SK-N-SH (cell line): ENCODE results near the gene HECTD4.

Source experiments
- EP300 ChIP-seq, 2 experiments: IDR thresholded peaks; 2 replicates each; pipeline versions ENCODE4 v1.4.0 to v1.6.1; 2012; ENCODE audit warnings: borderline replicate concordance in 1 of 2, low read depth in 1 of 2, low read length in 1 of 2
- EZH2phosphoT487 ChIP-seq: fragments of 200-600 bp; sonication (generic); IDR thresholded peaks from 2 replicates; pipeline ENCODE4 v1.6.1; 2017; ENCODE audit warnings: low read depth, mixed run types, mild to moderate bottlenecking, antibody characterized with exemption, moderate library complexity, borderline replicate concordance
- NFIC ChIP-seq: IDR thresholded peaks from 2 replicates; pipeline ENCODE4 v1.4.0; 2012; ENCODE audit warnings: borderline replicate concordance
- TF ChIP-seq, protein P1 (sequence below): fragments of 200-600 bp; sonication (generic); IDR thresholded peaks from 2 replicates; pipeline ENCODE4 v1.6.1; 2017; ENCODE audit warnings: antibody characterized with exemption, mild to moderate bottlenecking, moderate library complexity
- TF ChIP-seq, protein P2 (sequence below): fragments of 150-350 bp; IDR thresholded peaks from 2 replicates; pipeline ENCODE4 v1.6.1; 2017; ENCODE audit warnings: antibody characterized with exemption, low read length, low read depth, borderline replicate concordance
- TF ChIP-seq, protein P3 (sequence below): IDR thresholded peaks from 2 replicates; pipeline ENCODE4 v1.4.0; 2012; ENCODE audit warnings: low read depth, borderline replicate concordance

DNA sequence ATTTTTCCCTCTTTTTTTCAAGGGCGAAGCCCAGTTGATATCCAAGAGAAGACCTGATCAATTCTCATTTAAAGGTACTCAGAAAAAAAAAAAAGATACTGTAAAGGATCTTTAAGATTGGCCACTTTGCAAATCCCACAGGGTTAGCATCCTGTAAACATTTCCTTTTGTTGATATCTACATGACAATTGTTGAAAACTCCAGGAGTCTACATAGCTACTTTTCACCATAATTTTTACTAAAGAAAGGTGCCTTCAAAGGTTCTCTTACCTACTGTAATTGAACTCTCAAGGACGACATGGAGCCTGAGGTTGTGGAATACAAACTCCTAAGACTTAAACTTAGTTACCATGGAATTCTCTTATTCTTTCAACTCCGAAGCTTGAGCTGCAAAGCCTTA is 125.5 kb downstream of the HECTD4 start:
- TF ChIP-seq, protein P1, sequence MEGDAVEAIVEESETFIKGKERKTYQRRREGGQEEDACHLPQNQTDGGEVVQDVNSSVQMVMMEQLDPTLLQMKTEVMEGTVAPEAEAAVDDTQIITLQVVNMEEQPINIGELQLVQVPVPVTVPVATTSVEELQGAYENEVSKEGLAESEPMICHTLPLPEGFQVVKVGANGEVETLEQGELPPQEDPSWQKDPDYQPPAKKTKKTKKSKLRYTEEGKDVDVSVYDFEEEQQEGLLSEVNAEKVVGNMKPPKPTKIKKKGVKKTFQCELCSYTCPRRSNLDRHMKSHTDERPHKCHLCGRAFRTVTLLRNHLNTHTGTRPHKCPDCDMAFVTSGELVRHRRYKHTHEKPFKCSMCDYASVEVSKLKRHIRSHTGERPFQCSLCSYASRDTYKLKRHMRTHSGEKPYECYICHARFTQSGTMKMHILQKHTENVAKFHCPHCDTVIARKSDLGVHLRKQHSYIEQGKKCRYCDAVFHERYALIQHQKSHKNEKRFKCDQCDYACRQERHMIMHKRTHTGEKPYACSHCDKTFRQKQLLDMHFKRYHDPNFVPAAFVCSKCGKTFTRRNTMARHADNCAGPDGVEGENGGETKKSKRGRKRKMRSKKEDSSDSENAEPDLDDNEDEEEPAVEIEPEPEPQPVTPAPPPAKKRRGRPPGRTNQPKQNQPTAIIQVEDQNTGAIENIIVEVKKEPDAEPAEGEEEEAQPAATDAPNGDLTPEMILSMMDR: no peak
- TF ChIP-seq NFIC (no peak), EP300 (IDR thresholded peaks at IDR 0.05; ENCODE audit: borderline replicate concordance in 1 of 2, low read depth in 1 of 2, low read length in 1 of 2) (no peak), EZH2phosphoT487 (no peak)
- TF ChIP-seq, protein P2, sequence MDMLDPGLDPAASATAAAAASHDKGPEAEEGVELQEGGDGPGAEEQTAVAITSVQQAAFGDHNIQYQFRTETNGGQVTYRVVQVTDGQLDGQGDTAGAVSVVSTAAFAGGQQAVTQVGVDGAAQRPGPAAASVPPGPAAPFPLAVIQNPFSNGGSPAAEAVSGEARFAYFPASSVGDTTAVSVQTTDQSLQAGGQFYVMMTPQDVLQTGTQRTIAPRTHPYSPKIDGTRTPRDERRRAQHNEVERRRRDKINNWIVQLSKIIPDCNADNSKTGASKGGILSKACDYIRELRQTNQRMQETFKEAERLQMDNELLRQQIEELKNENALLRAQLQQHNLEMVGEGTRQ: no peak
- TF ChIP-seq, protein P3, sequence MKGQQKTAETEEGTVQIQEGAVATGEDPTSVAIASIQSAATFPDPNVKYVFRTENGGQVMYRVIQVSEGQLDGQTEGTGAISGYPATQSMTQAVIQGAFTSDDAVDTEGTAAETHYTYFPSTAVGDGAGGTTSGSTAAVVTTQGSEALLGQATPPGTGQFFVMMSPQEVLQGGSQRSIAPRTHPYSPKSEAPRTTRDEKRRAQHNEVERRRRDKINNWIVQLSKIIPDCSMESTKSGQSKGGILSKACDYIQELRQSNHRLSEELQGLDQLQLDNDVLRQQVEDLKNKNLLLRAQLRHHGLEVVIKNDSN: no peak
